ENCODE results near the gene POLA1.
"Not testable (repeated sequence)": the region's sequence is repeated elsewhere in the genome, so short reads cannot be mapped to it uniquely, and the experiment has no call there.

POLA1 gene

DNA sequence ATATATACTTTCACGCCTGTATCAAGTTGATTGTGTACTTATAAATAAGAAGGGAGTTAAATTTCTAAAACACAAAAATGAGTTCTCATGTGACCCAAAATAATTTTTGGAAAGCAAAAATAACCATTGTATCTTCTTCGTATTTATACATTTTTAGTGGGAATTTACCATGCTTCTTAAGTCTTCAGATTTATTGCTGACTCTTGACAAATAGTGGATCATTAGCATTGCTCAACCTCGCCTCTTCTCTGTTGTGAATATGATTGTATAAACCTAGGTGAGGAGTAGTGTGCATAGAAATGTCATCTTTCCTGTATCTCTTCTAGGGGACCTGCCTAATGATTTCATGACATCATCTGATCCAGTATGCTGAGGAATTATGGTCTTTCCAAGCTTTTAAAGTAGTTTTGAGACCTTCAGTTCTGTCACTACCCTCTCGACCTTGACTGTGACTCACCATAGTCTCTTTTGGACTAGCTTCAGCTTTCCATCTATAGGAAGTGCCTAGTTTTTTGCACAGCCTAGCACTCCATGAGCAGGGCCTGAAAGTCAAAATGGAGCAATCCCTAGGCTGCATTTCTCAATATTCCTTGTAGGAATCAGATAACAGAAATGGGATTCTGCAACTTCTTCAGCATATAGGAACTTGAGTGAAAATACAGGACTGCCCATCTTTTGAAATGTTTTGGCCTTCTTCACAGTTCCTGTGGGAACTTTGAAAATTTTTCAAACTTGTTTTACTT lies 164.5 kb downstream of the POLA1 start:
- Histone ChIP-seq H3K4me3 (ENCODE audit: low read length) (no peak overlapping the region), H3K27me3 (ENCODE audit: control insufficient read depth, insufficient read depth, low read length) (no peaks in the 10 kb centered on the region), H3K36me3 (ENCODE audit: control insufficient read depth, low read depth, low read length) (peaks cover 10% of the 10 kb centered on the region), H3K9me3 (ENCODE audit: control insufficient read depth, low read depth, low read length) (no peaks in the 10 kb centered on the region), H3K4me1 (ENCODE audit: control insufficient read depth, low read depth, low read length) (no peaks in the 10 kb centered on the region), H3K27ac (ENCODE audit: low read length) (no peak overlapping the region), H3K9ac (ENCODE audit: low read length) (no peak overlapping the region)

DNA sequence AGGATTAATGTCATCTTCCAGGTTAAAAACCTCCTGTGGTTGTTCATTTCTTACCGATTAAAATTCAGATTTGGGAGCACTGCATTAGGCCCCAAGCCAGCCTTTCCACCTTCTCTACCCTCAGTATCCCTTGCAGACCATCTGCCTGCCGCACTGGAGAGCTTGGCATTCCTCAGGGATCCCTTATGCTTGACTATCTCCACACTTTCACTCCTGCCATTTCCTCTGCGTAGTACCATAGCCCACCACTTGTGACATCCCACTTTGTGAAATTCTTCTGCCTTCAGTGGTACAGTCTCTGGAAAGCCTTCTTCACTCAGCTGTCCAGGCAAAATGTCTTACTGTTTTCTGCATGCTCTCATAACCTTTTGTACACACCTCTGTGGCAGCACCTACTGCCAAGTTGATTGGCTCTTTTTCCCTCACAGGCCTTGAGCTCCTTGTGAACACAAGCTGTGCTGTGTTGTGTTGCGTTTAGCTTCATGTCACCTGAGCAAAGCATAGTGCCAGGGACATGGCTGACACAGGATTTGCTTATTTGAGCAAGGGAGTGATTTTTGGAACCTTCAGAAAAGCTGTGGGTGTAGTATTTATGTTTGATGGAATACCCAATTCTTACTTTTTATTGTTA lies 165.6 kb downstream of the POLA1 start:
- Histone ChIP-seq H3K4me1 (ENCODE audit: control insufficient read depth, low read depth, low read length) (no peaks in the 10 kb centered on the region), H3K9me3 (ENCODE audit: control insufficient read depth, low read depth, low read length) (no peaks in the 10 kb centered on the region), H3K9ac (ENCODE audit: low read length) (no peak overlapping the region), H3K27ac (ENCODE audit: low read length) (no peak overlapping the region), H3K4me3 (ENCODE audit: low read length) (no peak overlapping the region), H3K36me3 (ENCODE audit: control insufficient read depth, low read depth, low read length) (peaks cover 5% of the 10 kb centered on the region), H3K27me3 (ENCODE audit: control insufficient read depth, insufficient read depth, low read length) (no peaks in the 10 kb centered on the region)

DNA sequence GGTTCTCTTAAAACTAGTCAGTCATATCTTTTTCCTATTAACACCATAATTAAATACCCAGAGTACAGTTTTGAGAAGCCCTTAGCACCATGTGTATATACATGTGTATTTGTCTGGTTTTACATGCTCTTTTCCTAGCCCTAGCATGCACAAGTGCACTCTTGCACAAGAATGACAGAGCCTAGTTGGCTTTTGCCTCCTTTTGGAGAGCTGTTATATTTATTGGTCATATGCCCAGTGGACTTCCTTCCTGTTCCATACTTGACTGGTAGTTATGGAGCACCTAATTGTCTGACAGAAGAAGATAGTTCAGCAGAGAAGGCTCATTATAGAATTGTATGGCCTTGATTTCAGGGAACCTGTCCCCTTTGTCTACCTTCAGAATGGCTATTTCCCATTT lies 166.4 kb downstream of the POLA1 start:
- no peak overlapping the region for H3K9ac ChIP-seq (ENCODE audit: low read length)
- no peaks in the 10 kb centered on the region for H3K27me3 ChIP-seq (ENCODE audit: control insufficient read depth, insufficient read depth, low read length)
- H3K4me3 ChIP-seq (ENCODE audit: low read length): no peak overlapping the region
- H3K9me3 ChIP-seq (ENCODE audit: control insufficient read depth, low read depth, low read length): no peaks in the 10 kb centered on the region
- H3K27ac ChIP-seq (ENCODE audit: low read length): no peak overlapping the region
- no peaks in the 10 kb centered on the region for H3K4me1 ChIP-seq (ENCODE audit: control insufficient read depth, low read depth, low read length)
- peaks cover 4% of the 10 kb centered on the region for H3K36me3 ChIP-seq (ENCODE audit: control insufficient read depth, low read depth, low read length)

DNA sequence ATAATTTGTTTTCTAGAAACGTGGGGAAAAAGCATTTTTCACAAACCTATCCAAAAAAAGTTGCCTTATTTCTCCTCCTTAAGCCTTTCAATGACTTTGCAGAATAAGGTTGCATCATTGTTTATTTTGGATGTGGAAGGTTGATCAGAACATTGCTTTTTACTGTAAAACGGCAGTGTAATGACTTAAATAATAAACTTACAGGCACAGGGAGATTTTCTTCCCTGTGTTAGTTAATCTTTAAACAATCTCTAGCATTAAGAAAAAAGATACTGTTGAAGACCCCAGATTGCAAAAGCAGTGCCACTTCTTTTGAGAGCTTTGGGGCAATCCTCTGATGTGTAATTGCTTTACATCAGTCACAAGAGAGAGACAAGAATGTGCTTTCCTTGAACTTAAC lies 168.6 kb downstream of the POLA1 start:
- H3K9ac ChIP-seq (ENCODE audit: low read length): no peak overlapping the region
- H3K36me3 ChIP-seq (ENCODE audit: control insufficient read depth, low read depth, low read length): no peaks in the 10 kb centered on the region
- no peak overlapping the region for H3K4me3 ChIP-seq (ENCODE audit: low read length)
- no peaks in the 10 kb centered on the region for H3K4me1 ChIP-seq (ENCODE audit: control insufficient read depth, low read depth, low read length)
- H3K9me3 ChIP-seq (ENCODE audit: control insufficient read depth, low read depth, low read length): no peaks in the 10 kb centered on the region
- H3K27ac ChIP-seq (ENCODE audit: low read length): no peak overlapping the region
- H3K27me3 ChIP-seq (ENCODE audit: control insufficient read depth, insufficient read depth, low read length): no peaks in the 10 kb centered on the region

DNA sequence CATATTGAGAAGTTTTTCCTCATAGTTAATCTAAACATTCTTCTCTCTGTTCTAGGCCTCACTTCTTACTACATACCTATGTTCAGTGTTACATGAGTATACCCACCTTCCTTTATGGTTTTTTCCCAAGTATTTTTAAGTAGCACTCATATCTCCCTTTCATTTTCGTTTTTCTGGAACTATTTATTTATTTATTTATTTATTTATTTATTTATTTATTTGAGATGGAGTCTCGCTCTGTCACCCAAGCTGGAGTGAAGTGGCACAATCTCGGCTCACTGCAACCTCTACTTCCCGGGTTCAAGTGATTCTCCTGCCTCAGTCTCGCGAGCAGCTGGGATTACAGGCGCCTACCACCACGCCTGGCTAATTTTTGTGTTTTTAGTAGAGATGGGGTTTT lies 170.1 kb downstream of the POLA1 start:
- H3K27me3 ChIP-seq (ENCODE audit: control insufficient read depth, insufficient read depth, low read length); H3K36me3 ChIP-seq (ENCODE audit: control insufficient read depth, low read depth, low read length); H3K4me3 ChIP-seq (ENCODE audit: low read length); H3K9me3 ChIP-seq (ENCODE audit: control insufficient read depth, low read depth, low read length); H3K9ac ChIP-seq (ENCODE audit: low read length); H3K4me1 ChIP-seq (ENCODE audit: control insufficient read depth, low read depth, low read length); H3K27ac ChIP-seq (ENCODE audit: low read length): not testable (repeated sequence)

DNA sequence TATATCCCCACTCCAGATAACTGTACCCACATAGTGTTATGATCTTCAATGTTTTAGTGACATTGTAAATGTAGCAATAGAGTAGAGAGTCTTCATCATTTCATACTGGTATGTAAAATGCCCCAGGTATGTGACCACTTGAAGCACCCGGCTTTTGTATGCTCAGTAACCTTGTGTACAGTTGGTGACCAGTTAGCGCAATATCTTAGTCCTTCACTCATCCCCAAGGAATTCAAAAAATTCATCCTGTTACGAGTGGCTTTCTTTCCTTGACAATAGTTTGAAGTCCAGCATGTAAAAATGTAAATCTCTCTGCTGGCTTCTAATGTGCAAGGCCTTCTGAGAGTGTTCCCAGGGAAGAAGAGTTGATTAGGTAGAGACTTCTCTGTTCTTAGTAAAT lies 176.4 kb downstream of the POLA1 start:
- H3K27me3 ChIP-seq (ENCODE audit: control insufficient read depth, insufficient read depth, low read length): no peaks in the 10 kb centered on the region
- H3K36me3 ChIP-seq (ENCODE audit: control insufficient read depth, low read depth, low read length): no peaks in the 10 kb centered on the region
- no peaks in the 10 kb centered on the region for H3K9me3 ChIP-seq (ENCODE audit: control insufficient read depth, low read depth, low read length)
- H3K27ac ChIP-seq (ENCODE audit: low read length): no peak overlapping the region
- H3K4me3 ChIP-seq (ENCODE audit: low read length): no peak overlapping the region
- peaks cover 4% of the 10 kb centered on the region for H3K4me1 ChIP-seq (ENCODE audit: control insufficient read depth, low read depth, low read length)
- H3K9ac ChIP-seq (ENCODE audit: low read length): no peak overlapping the region

DNA sequence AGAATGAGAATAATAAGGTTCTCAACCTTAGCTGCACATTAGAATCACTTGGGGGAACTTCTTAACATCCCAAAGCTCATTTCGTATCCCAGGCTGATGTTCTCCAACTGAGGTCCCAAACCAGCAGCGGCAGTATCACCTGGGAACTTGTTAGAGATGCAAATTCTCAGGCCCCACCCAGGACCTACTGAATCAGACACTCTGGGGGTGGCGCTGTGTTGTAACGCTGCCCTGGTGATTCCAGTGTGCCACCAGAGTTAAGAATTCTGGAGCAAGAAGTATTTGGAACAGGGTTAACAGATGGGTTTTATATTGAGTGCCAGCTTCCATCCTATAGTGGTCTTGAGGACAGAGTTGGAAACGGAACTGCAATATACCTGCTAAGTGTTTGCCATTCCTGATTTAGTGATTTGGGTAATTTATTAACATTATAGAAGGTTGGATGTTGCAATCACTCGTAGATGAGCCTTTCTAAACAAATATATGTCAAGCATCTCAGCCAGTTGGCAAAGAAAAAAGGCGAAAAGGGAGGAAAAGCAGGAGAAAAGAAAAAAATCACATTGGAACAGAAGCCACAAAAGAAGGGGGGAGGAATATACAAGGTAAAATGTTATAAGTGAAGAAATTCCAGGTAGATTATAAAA lies 181.0 kb downstream of the POLA1 start:
- Histone ChIP-seq H3K36me3 (ENCODE audit: control insufficient read depth, low read depth, low read length) (no peaks in the 10 kb centered on the region), H3K4me1 (ENCODE audit: control insufficient read depth, low read depth, low read length) (peaks cover 7% of the 10 kb centered on the region), H3K27ac (ENCODE audit: low read length) (no peak overlapping the region), H3K9ac (ENCODE audit: low read length) (no peak overlapping the region), H3K27me3 (ENCODE audit: control insufficient read depth, insufficient read depth, low read length) (no peaks in the 10 kb centered on the region), H3K4me3 (ENCODE audit: low read length) (no peak overlapping the region), H3K9me3 (ENCODE audit: control insufficient read depth, low read depth, low read length) (no peaks in the 10 kb centered on the region)

DNA sequence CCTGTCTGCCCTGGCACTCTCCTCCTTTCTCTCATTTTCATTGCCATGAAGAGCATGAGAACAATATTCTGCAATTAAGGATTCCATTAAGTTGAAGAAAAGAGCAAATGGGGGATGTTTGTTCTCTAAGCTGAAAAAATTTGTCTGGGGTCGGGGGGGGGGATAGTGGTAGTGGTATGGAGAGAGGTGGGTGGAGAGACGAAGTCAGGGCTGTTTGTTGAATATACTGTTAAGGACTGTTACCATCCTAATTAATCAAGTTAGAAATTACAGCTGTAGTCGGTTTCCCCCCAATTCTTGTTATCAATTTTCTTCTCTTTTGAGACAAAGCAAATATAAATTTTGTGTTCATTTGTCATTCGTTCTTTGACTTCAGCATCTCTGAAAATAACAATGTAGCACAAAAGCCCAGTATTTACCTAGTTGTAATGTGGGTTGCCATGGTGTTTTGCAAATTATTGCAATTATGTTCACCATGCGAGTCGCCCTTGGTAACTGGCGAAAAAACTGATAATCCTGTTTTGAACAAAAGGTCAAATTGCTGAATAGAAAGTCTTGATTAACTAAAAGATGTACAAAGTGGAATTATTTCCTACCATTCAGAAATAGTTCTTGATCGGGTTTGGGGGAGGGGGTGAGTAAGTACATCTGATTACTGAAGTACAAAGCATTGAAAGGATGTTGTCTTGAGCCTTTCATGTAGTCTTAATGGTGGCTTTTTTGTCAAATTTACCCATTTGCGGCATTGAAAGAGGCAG lies 183.0 kb downstream of the POLA1 start:
- H3K36me3 ChIP-seq (ENCODE audit: control insufficient read depth, low read depth, low read length): no peaks in the 10 kb centered on the region
- no peak overlapping the region for H3K27ac ChIP-seq (ENCODE audit: low read length)
- H3K9me3 ChIP-seq (ENCODE audit: control insufficient read depth, low read depth, low read length): no peaks in the 10 kb centered on the region
- H3K27me3 ChIP-seq (ENCODE audit: control insufficient read depth, insufficient read depth, low read length): no peaks in the 10 kb centered on the region
- no peak overlapping the region for H3K4me3 ChIP-seq (ENCODE audit: low read length)
- peaks cover 7% of the 10 kb centered on the region for H3K4me1 ChIP-seq (ENCODE audit: control insufficient read depth, low read depth, low read length)
- H3K9ac ChIP-seq (ENCODE audit: low read length): no peak overlapping the region

DNA sequence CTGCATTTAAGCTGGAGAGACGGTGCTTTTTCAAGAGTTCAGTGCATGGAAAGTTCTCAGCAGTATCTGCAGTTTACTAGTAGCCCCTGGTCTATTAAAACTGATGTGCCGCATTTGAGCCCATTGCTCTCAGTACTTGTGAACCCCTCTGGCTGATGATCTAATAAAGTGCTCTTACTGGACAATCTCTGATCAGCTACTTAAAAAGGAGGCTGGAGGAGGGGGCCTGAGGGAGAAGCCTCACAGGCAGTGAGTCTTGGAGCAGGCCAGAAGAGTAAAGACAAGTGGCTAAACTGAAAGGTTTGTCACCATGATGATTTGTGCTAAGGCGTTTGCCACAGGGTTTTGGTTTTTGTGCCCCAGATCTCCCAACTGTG lies 183.6 kb downstream of the POLA1 start:
- no peaks in the 10 kb centered on the region for H3K36me3 ChIP-seq (ENCODE audit: control insufficient read depth, low read depth, low read length)
- no peaks in the 10 kb centered on the region for H3K27me3 ChIP-seq (ENCODE audit: control insufficient read depth, insufficient read depth, low read length)
- no peak overlapping the region for H3K4me3 ChIP-seq (ENCODE audit: low read length)
- peaks cover 7% of the 10 kb centered on the region for H3K4me1 ChIP-seq (ENCODE audit: control insufficient read depth, low read depth, low read length)
- H3K27ac ChIP-seq (ENCODE audit: low read length): no peak overlapping the region
- no peaks in the 10 kb centered on the region for H3K9me3 ChIP-seq (ENCODE audit: control insufficient read depth, low read depth, low read length)
- H3K9ac ChIP-seq (ENCODE audit: low read length): no peak overlapping the region

DNA sequence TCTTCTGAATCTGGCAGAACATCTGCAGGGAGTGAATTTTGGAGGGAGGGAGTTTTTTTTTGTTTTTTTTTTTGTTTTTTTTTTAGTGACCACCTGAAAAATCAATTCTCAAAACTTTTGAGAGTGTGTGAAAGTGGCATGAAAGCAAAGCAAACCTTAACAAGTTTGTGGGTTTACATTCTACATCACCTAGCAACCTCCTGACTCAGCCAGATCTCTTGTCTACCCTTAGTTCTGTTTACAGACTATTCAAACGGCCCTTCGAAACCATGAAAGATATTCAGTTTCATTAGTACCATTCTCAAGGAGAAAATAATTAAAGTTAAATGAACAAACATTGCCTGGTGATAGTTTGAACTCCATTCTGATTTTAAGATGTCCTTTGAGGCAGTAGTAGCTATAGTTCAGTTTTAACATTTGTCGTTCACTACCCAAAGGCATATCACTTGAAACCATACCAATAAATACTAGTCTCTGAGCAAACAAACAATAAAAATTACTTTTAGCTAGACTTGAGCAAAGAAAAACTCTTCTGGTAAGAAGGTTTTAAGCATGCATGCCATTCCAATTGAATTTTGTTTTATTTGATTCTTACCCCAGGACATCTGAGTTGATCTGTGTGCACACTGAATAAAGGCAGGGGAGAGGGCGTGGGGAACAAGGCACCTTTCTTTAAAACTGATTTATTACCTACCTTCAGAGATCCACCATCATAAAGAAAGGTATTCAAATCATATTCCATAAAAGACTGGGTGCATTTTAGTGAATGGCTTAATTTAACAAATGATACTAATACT lies 184.3 kb downstream of the POLA1 start:
- no peak overlapping the region for H3K27ac ChIP-seq (ENCODE audit: low read length)
- H3K36me3 ChIP-seq (ENCODE audit: control insufficient read depth, low read depth, low read length): no peaks in the 10 kb centered on the region
- no peak overlapping the region for H3K4me3 ChIP-seq (ENCODE audit: low read length)
- H3K9ac ChIP-seq (ENCODE audit: low read length): no peak overlapping the region
- H3K27me3 ChIP-seq (ENCODE audit: control insufficient read depth, insufficient read depth, low read length): no peaks in the 10 kb centered on the region
- peaks cover 7% of the 10 kb centered on the region for H3K4me1 ChIP-seq (ENCODE audit: control insufficient read depth, low read depth, low read length)
- H3K9me3 ChIP-seq (ENCODE audit: control insufficient read depth, low read depth, low read length): no peaks in the 10 kb centered on the region

DNA sequence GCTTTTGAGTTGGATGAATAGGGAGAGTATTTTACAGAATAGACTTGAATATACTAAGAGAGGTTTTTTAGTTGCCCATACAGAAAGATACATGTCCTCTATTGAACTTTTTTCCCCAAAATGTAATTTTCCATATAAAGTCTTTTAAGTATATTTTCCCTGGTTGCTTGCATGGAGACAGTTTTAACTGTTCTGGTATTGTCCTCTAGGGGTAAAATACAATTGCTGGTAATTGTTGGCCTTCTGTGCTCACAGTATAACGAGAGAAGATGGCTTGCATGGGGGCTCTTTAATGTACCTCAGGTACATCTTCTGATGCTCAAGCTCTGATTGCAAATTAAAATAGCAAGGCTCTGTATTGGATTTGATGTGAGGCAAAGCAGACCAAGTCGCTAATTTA lies 186.0 kb downstream of the POLA1 start:
- no peaks in the 10 kb centered on the region for H3K9me3 ChIP-seq (ENCODE audit: control insufficient read depth, low read depth, low read length)
- H3K27ac ChIP-seq (ENCODE audit: low read length): no peak overlapping the region
- no peaks in the 10 kb centered on the region for H3K36me3 ChIP-seq (ENCODE audit: control insufficient read depth, low read depth, low read length)
- no peaks in the 10 kb centered on the region for H3K27me3 ChIP-seq (ENCODE audit: control insufficient read depth, insufficient read depth, low read length)
- no peak overlapping the region for H3K9ac ChIP-seq (ENCODE audit: low read length)
- H3K4me3 ChIP-seq (ENCODE audit: low read length): no peak overlapping the region
- peaks cover 3% of the 10 kb centered on the region for H3K4me1 ChIP-seq (ENCODE audit: control insufficient read depth, low read depth, low read length)

Data from iPS-18a (cell line).